ENCODE results near the gene PSPN.

Gene PSPN

DNA sequence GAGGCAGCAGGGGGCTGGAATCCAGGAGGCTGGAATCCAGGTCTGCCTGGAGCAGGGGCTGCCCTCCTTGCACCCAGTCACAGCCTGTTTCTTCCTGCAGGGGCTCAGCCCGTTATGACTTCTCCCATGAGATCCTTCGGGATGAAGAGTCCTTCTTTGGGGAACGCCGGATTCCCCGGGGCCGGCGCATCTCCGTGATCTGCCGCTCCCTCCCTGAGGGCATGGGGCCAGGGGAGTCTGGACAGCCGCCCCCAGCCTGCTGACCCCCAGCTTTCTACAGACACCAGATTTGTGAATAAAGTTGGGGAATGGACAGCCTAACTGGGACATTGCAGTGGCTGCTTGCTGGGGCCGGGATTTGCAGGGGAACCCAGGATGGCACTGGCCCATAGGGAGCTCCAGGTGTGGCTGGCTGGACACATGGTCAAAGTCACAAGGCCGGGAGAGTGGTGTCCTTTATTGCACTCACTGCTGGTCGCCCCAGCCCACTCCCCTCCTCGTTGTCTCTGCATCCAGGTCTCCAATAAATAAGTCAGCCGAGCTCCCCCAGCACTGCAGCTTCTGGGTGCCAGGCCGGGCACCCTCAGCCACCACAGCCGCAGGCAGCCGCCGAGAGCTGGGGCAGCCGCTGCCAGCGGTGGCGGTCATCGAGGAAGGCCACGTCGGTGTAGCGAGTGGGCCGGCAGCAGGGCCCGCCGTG, 872 bp downstream of the PSPN start:
- no peak overlapping the region for H3K27ac ChIP-seq

GRCh38 chr19:6374161-6374709, 1.5 kb downstream of the PSPN start:
- TF ChIP-seq ZFX (IDR thresholded peaks at IDR 0.05; ENCODE audit: borderline replicate concordance) (no peak), CTCF (IDR thresholded peaks at IDR 0.05) (no peak)
- H3K27ac ChIP-seq = peak overlapping the region; percentile 97

More for the DNA sequence above, 872 bp downstream of the PSPN start:
- TF ChIP-seq ZFX (IDR thresholded peaks at IDR 0.05; ENCODE audit: borderline replicate concordance) (no peak), CTCF (IDR thresholded peaks at IDR 0.05) (no peak)

GRCh38 chr19:6373813-6374108, 2.0 kb downstream of the PSPN start:
- peak overlapping the region; percentile 97 for H3K27ac ChIP-seq
- TF ChIP-seq ZFX (IDR thresholded peaks at IDR 0.05; ENCODE audit: borderline replicate concordance) (no peak), CTCF (IDR thresholded peaks at IDR 0.05) (no peak)

GRCh38 chr19:6373096-6373812, 2.5 kb downstream of the PSPN start:
- TF ChIP-seq CTCF (IDR thresholded peaks at IDR 0.05) (0 out of 2 replicates have a peak, but pooled peaks have one; percentile 1), ZFX (IDR thresholded peaks at IDR 0.05; ENCODE audit: borderline replicate concordance) (no peak)
- peak overlapping the region; percentile 97 for H3K27ac ChIP-seq

GRCh38 chr19:6372594-6373095, 3.1 kb downstream of the PSPN start, which contains the start of gene ALKBH7:
ALKBH7 (plus strand) TSS chr19:6372794; CDS start chr19:6372821, 27 bp downstream.
- TF ChIP-seq ZFX (IDR thresholded peaks at IDR 0.05; ENCODE audit: borderline replicate concordance) = no peak
- TF ChIP-seq CTCF (IDR thresholded peaks at IDR 0.05) = peak; percentile 4; the same call in 1 of the 2 replicates
- peak within 1 kb of the TSS; percentile 97 for H3K27ac ChIP-seq

DNA sequence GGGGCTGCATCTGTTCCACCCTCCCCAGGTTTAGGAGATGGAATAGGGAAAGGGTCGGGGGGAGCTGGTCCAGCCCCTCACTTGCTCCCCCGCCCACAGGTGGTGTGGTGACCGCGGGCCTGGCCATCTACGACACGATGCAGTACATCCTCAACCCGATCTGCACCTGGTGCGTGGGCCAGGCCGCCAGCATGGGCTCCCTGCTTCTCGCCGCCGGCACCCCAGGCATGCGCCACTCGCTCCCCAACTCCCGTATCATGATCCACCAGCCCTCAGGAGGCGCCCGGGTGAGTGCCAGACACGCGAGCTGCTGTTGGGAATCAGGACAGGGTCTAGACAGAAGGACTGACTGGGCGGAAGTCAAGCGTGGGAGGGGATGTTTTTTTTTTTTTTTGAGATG, 11.4 kb downstream of the PSPN start:
- no peak for TF ChIP-seq ZFX (IDR thresholded peaks at IDR 0.05; ENCODE audit: borderline replicate concordance)
- TF ChIP-seq CTCF (IDR thresholded peaks at IDR 0.05) = no peak

More for the DNA sequence above, 11.4 kb downstream of the PSPN start:
- no peak overlapping the region for H3K27ac ChIP-seq

Measured in 22Rv1 (cell line).